GM12878 (cell line): Measurements from ENCODE around the gene PDX1. TPM values are rescaled to one million over a fixed set of nuclear protein-coding genes. Genes with fewer than 3 reads are reported as not detected.

Experiments
- ATAC-seq: fragments of 200-7000 bp; cut with Tn5 transposase; 3 replicates; pipeline ENCODE4 v1.9.1; 2020; ENCODE audit warnings: mild to moderate bottlenecking, moderate library complexity
- BruUV-seq: library from RNA; stranded (reverse); fragments of 400-500 nt; replicated peaks from 2 replicates; lab custom pipeline; 2021; lab: Mats Ljungman, UMichigan
- CTCF ChIA-PET: fragments of 300-600 bp; sonication (Branson Sonifier 250); formaldehyde crosslinking; extraction: SDS; loops from one replicate; lab custom pipeline; 2021; ENCODE audit warnings: inconsistent platforms; lab: Yijun Ruan, JAX
- POLR2A ChIA-PET: fragments of 350-600 bp; formaldehyde crosslinking; extraction: SDS; loops from one replicate; lab custom pipeline; 2021; ENCODE audit warnings: inconsistent platforms; lab: Charles Lee
- RAD21 ChIA-PET: fragments of 300-600 bp; sonication (Branson Sonifier 250); formaldehyde crosslinking; loops from one replicate; lab custom pipeline; 2023; ENCODE audit warnings: antibody characterized with exemption; ENCODE audit not compliant: unreplicated experiment; lab: Charles Lee
- SMC1A ChIA-PET: fragments of 300-600 bp; sonication (Branson Sonifier 250); formaldehyde crosslinking; loops from one replicate; lab custom pipeline; 2023; ENCODE audit not compliant: unreplicated experiment, uncharacterized antibody; lab: Charles Lee
- DNase-seq: peaks from one replicate; pipeline ENCODE4 v3.0.0-alpha.2; 2011; ENCODE audit warnings: low read depth, low spot score
- FAIRE-seq: peaks from 3 replicates; lab custom pipeline; 2011; peaks lifted over from hg19 to GRCh38; lab: Jason Lieb, UNC
- H2AFZ ChIP-seq: 2 replicates; pipeline ENCODE4 v1.6.0; 2011; ENCODE audit warnings: low read depth, low read length, control low read depth; ENCODE audit not compliant: control insufficient read depth
- H3K27ac ChIP-seq: 2 replicates; pipeline ENCODE4 v1.5.1; 2011; ENCODE audit warnings: control low read depth; ENCODE audit not compliant: control insufficient read depth, insufficient read depth
- H3K27me3 ChIP-seq, 2 experiments: replicated peaks in 1 of 2; 2 replicates each; pipeline versions ENCODE4 v1.6.0 to v1.6.1; 2011; ENCODE audit warnings: low read length in 1 of 2; ENCODE audit not compliant: control insufficient read depth in 2 of 2, insufficient read depth in 2 of 2
- H3K36me3 ChIP-seq, 2 experiments: 2 replicates each; pipeline ENCODE4 v1.5.1; 2011; ENCODE audit warnings: low read length in 1 of 2; ENCODE audit not compliant: control insufficient read depth in 2 of 2, insufficient read depth in 2 of 2
- H3K4me1 ChIP-seq: 2 replicates; pipeline ENCODE4 v1.6.1; 2011; ENCODE audit warnings: mild to moderate bottlenecking, low read length, moderate library complexity, mixed read lengths; ENCODE audit not compliant: control insufficient read depth, insufficient read depth
- H3K4me2 ChIP-seq: 2 replicates; pipeline ENCODE4 v1.6.0; 2011; ENCODE audit warnings: control low read depth; ENCODE audit not compliant: control insufficient read depth, insufficient read depth
- H3K4me3 ChIP-seq: fragments of 200-600 bp; sonication (generic); 2 replicates; pipeline ENCODE4 v1.5.1; 2016
- H3K79me2 ChIP-seq: 2 replicates; pipeline ENCODE4 v1.6.0; 2011; ENCODE audit warnings: low read length; ENCODE audit not compliant: control insufficient read depth, insufficient read depth
- H3K9ac ChIP-seq: 2 replicates; pipeline ENCODE4 v1.8.0; 2011; ENCODE audit warnings: low read length, control low read depth, mixed read lengths; ENCODE audit not compliant: control insufficient read depth, insufficient read depth
- H3K9me3 ChIP-seq: replicated peaks from 3 replicates; pipeline ENCODE4 v1.5.1; 2011; ENCODE audit warnings: mild to moderate bottlenecking, low read length; ENCODE audit not compliant: control insufficient read depth, insufficient read depth
- H4K20me1 ChIP-seq: 2 replicates; pipeline ENCODE4 v1.6.0; 2011; ENCODE audit not compliant: control insufficient read depth, insufficient read depth
- CBX5 ChIP-seq: sonication (generic); IDR thresholded peaks from 2 replicates; pipeline ENCODE4 v1.6.1; 2016; ENCODE audit warnings: low read depth, moderate library complexity, mild to moderate bottlenecking, inconsistent platforms
- FOXK2 ChIP-seq: fragments of 450-650 bp; IDR thresholded peaks from 2 replicates; pipeline ENCODE4 v1.6.1; 2017; ENCODE audit warnings: mild to moderate bottlenecking, moderate library complexity
- HSF1 ChIP-seq: fragments of 150-350 bp; IDR thresholded peaks from 2 replicates; pipeline ENCODE4 v1.6.1; 2014; ENCODE audit warnings: mild to moderate bottlenecking, low read depth, low read length
- MEF2B ChIP-seq: fragments of 450-650 bp; IDR thresholded peaks from 2 replicates; pipeline ENCODE4 v1.6.1; 2018; ENCODE audit warnings: mild to moderate bottlenecking, moderate library complexity; ENCODE audit not compliant: partially characterized antibody, poor library complexity, severe bottlenecking
- NFYB ChIP-seq: IDR thresholded peaks from 2 replicates; pipeline ENCODE4 v1.6.1; 2011; ENCODE audit warnings: low read depth, mild to moderate bottlenecking, low read length, improper control_type of control experiment, moderate library complexity; ENCODE audit not compliant: insufficient read depth
- NR2F1 ChIP-seq: fragments of 450-650 bp; conservative IDR thresholded peaks from 2 replicates; pipeline ENCODE4 v1.6.1; 2017; ENCODE audit warnings: mild to moderate bottlenecking
- NRF1 ChIP-seq: conservative IDR thresholded peaks from 2 replicates; pipeline ENCODE4 v1.6.1; 2011; ENCODE audit warnings: mild to moderate bottlenecking, low read depth, low read length, improper control_type of control experiment
- PML ChIP-seq: IDR thresholded peaks from 2 replicates; pipeline ENCODE4 v1.6.1; 2012; ENCODE audit warnings: low read length, inconsistent platforms
- PRDM15 ChIP-seq: fragments of 450-650 bp; formaldehyde crosslinking; IDR thresholded peaks from 2 replicates; pipeline ENCODE4 v1.4.0; 2020; ENCODE audit warnings: mild to moderate bottlenecking, moderate library complexity
- RELB ChIP-seq: fragments of 450-650 bp; IDR thresholded peaks from 2 replicates; pipeline ENCODE4 v1.6.1; 2017; ENCODE audit warnings: low read depth, mild to moderate bottlenecking, moderate library complexity
- SUZ12 ChIP-seq: fragments of 200-600 bp; sonication (generic); IDR thresholded peaks from one replicate; pipeline ENCODE4 v1.6.1; 2018; ENCODE audit warnings: antibody characterized with exemption, mild to moderate bottlenecking; ENCODE audit not compliant: unreplicated experiment
- ZSCAN29 ChIP-seq: fragments of 450-650 bp; IDR thresholded peaks from 2 replicates; pipeline ENCODE4 v1.6.1; 2017; ENCODE audit warnings: mild to moderate bottlenecking, moderate library complexity
- WGBS: methylation state at CpG from one replicate; pipeline ENCODE4 v1.1.6; 2016; ENCODE audit warnings: low lambda C conversion rate; ENCODE audit not compliant: insufficient replicate concordance, insufficient coverage; ENCODE audit errors: missing lambda C conversion rate; 5-methylcytosine and 5-hydroxymethylcytosine counted together
- in situ Hi-C: fragments of 300-500 bp; cut with MboI; formaldehyde crosslinking; loops from 9 replicates; pipeline ENCODE4 v1.14.3; 2018; ENCODE audit warnings: mixed read lengths
- intact Hi-C: fragments of 100-400 bp; cut with micrococcal nuclease; formaldehyde crosslinking; loops from one replicate; pipeline ENCODE4 v1.14.2; 2022; ENCODE audit not compliant: unreplicated experiment
- polyA plus RNA-seq, 11 experiments: library from polyadenylated mRNA; depleted of rRNA in 4 of 11; unstranded in 6 of 11; stranded (reverse) in 5 of 11; fragments of >200 nt; fragmentation: Nextera tagmentation in 4 of 11; fragmentation: Illumina TruSeq in 1 of 11; extraction: Ambion mirVana in 4 of 11; extraction: Trizol in 1 of 11; gene quantifications; 1 replicate in 1 of 11; 2 replicates in 10 of 11; pipeline versions ENCODE4 v1.2.1 to v1.2.3, GENCODE V29; 2011 to 2016; ENCODE audit warnings: inconsistent platforms in 2 of 11, missing spikeins in 2 of 11, low read depth in 1 of 11
- total RNA-seq, 4 experiments: library from RNA; depleted of rRNA in 3 of 4; stranded (reverse); fragments of >200 nt in 3 of 4; fragmentation: Illumina TruSeq in 1 of 4; extraction: Trizol in 1 of 4; gene quantifications; 2 replicates each; pipeline versions ENCODE4 v1.2.1 to v1.2.3, GENCODE V29; 2013 to 2021

The PDX1 gene
- total and polyA plus RNA-seq, 10 of the 15 experiments (the other 5 are each of a cell fraction or from before 2014, with no cell fraction given) = 0.02 to 0.03 TPM; not detected in 8

- TF ChIP-seq ZSCAN29 (no peak), MEF2B (no peak), NRF1 (no peak), HSF1 (no peak), FOXK2 (no peak), PML (no peak), CBX5 (no peak), NR2F1 (no peak)
These were observed 35.3 kb downstream of the PDX1 start (continued) for GRCh38 chr13:27955014-27955591.

GRCh38 chr13:27956576-27957300 lies 36.9 kb downstream of the PDX1 start:
- DNase-seq (no peak), FAIRE-seq (no peak), ATAC-seq (no peak)
- Histone ChIP-seq H4K20me1 (no peaks in the 10 kb centered on the region), H3K4me3 (no peak overlapping the region), H3K27ac (no peak overlapping the region), H3K27me3 (peaks cover 10 to 15% of the 10 kb centered on the region in 2 experiments), H3K79me2 (no peaks in the 10 kb centered on the region), H3K36me3 (no peaks in the 10 kb centered on the region), H3K9ac (no peak overlapping the region), H3K9me3 (no peaks in the 10 kb centered on the region), H2AFZ (no peak overlapping the region), H3K4me1 (peaks cover 9% of the 10 kb centered on the region), H3K4me2 (no peak overlapping the region)
- WGBS = under 1% methylated on average over 5 of the region's 5 CpGs
- intact Hi-C loops = no loop called here
- POLR2A ChIA-PET = interaction anchor here (0.7 kb wide), 2 partner anchors 187 to 784 kb away, joined by 3 to 4 read pairs; no protein-coding TSS in a partner anchor
- TF ChIP-seq PRDM15 (CRISPR knock-in tag) (no peak), SUZ12 (no peak), RELB (no peak), NFYB (no peak), ZSCAN29 (no peak)
- CTCF ChIA-PET = interaction anchor here (0.6 to 14.0 kb wide), 10 partner anchors 9 to 597 kb away, joined by 3 to 360 read pairs (median 4); no protein-coding TSS in a partner anchor
- RAD21 ChIA-PET = interaction anchor here (1.0 to 5.8 kb wide), 4 partner anchors 26 to 594 kb away, joined by 3 to 163 read pairs (median 40); no protein-coding TSS in a partner anchor
- BruUV-seq = no TSS peak
- SMC1A ChIA-PET = interaction anchor here (1.0 to 6.4 kb wide), 4 partner anchors 8 to 128 kb away, joined by 3 to 112 read pairs (median 4); no protein-coding TSS in a partner anchor
- in situ Hi-C loops = no loop called here
